Mesenchymal stem cell (in vitro differentiated cells and primary cell): ENCODE data around the gene FTSJ3.
A peak's percentile ranks its signal among the peaks of the same experiment; 100 is the strongest.

ENCODE experiments used
- DNase-seq: peaks from one replicate; pipeline ENCODE4 v3.0.0-alpha.2; 2013
- H2AFZ ChIP-seq: one replicate; pipeline ENCODE4 v1.6.1; 2013; ENCODE audit warnings: low read depth, mild to moderate bottlenecking, control low read depth, inconsistent platforms, low read length, moderate library complexity
- H2AK5ac ChIP-seq: 2 replicates; pipeline ENCODE4 v1.6.1; 2013; ENCODE audit warnings: low read length, moderate library complexity, mild to moderate bottlenecking, inconsistent platforms; ENCODE audit not compliant: severe bottlenecking
- H2BK120ac ChIP-seq: one replicate; pipeline ENCODE4 v1.6.1; 2013; ENCODE audit warnings: low read depth, mild to moderate bottlenecking, inconsistent platforms, low read length, moderate library complexity
- H2BK12ac ChIP-seq, 2 experiments: one replicate each; pipeline ENCODE4 v1.6.1; 2013; ENCODE audit warnings: inconsistent platforms in 2 of 2, low read length in 2 of 2, mild to moderate bottlenecking in 2 of 2, moderate library complexity in 2 of 2, control low read depth in 1 of 2
- H2BK15ac ChIP-seq: one replicate; pipeline ENCODE4 v1.6.1; 2013; ENCODE audit warnings: mild to moderate bottlenecking, low read depth, inconsistent platforms; ENCODE audit not compliant: poor library complexity, severe bottlenecking
- H2BK5ac ChIP-seq: 2 replicates; pipeline ENCODE4 v1.6.1; 2013; ENCODE audit warnings: low read depth, mild to moderate bottlenecking, low read length, control low read depth, inconsistent platforms; ENCODE audit not compliant: poor library complexity, severe bottlenecking
- H3K14ac ChIP-seq, 2 experiments: one replicate each; pipeline ENCODE4 v1.6.1; 2013; ENCODE audit warnings: inconsistent platforms in 2 of 2, low read length in 2 of 2, control low read depth in 1 of 2, mild to moderate bottlenecking in 1 of 2, moderate library complexity in 1 of 2
- H3K18ac ChIP-seq, 2 experiments: one replicate each; pipeline ENCODE4 v1.6.1; 2013; ENCODE audit warnings: inconsistent platforms in 2 of 2, low read length in 2 of 2, control low read depth in 1 of 2, low read depth in 1 of 2, mild to moderate bottlenecking in 1 of 2
- H3K23ac ChIP-seq, 2 experiments: one replicate each; pipeline ENCODE4 v1.6.1; 2013; ENCODE audit warnings: inconsistent platforms in 2 of 2, low read length in 2 of 2, mild to moderate bottlenecking in 2 of 2, moderate library complexity in 2 of 2, control low read depth in 1 of 2
- H3K27ac ChIP-seq: 2 replicates; pipeline ENCODE4 v1.5.1; 2013; ENCODE audit warnings: mild to moderate bottlenecking, moderate library complexity, low read length, control low read depth, inconsistent platforms; ENCODE audit not compliant: poor library complexity, severe bottlenecking
- H3K27me3 ChIP-seq, 2 experiments: 2 replicates each; pipeline versions ENCODE4 v1.6.1 to v1.7.0; 2013; ENCODE audit warnings: low read length in 2 of 2, mild to moderate bottlenecking in 2 of 2, moderate library complexity in 2 of 2, control low read depth in 1 of 2, inconsistent platforms in 1 of 2; ENCODE audit not compliant: control insufficient read depth in 1 of 2, insufficient read depth in 1 of 2
- H3K36me3 ChIP-seq, 2 experiments: 2 replicates each; pipeline versions ENCODE4 v1.6.1 to v1.7.0; 2013; ENCODE audit warnings: low read length in 2 of 2, control low read depth in 1 of 2, inconsistent platforms in 1 of 2, low read depth in 1 of 2, mild to moderate bottlenecking in 1 of 2; ENCODE audit not compliant: insufficient read depth in 2 of 2, control insufficient read depth in 1 of 2
- H3K4ac ChIP-seq, 2 experiments: one replicate each; pipeline ENCODE4 v1.6.1; 2013; ENCODE audit warnings: inconsistent platforms in 2 of 2, low read length in 2 of 2, mild to moderate bottlenecking in 2 of 2, moderate library complexity in 2 of 2, control low read depth in 1 of 2, low read depth in 1 of 2
- H3K4me1 ChIP-seq: 2 replicates; pipeline ENCODE4 v1.6.1; 2013; ENCODE audit warnings: low read depth, low read length, control low read depth; ENCODE audit not compliant: control insufficient read depth, insufficient read depth
- H3K4me2 ChIP-seq: 2 replicates; pipeline ENCODE4 v1.6.1; 2013; ENCODE audit warnings: low read length, mild to moderate bottlenecking, inconsistent platforms; ENCODE audit not compliant: poor library complexity, severe bottlenecking
- H3K4me3 ChIP-seq, 2 experiments: 2 replicates each; pipeline versions ENCODE4 v1.5.1 to v1.7.0; 2013; ENCODE audit warnings: low read length in 2 of 2, mild to moderate bottlenecking in 2 of 2, control low read depth in 1 of 2, low read depth in 1 of 2; ENCODE audit not compliant: insufficient read depth in 1 of 2
- H3K79me1 ChIP-seq: replicated peaks from 2 replicates; pipeline ENCODE4 v1.6.1; 2013; ENCODE audit warnings: mild to moderate bottlenecking, control low read depth, low read length, inconsistent platforms; ENCODE audit not compliant: poor library complexity, severe bottlenecking
- H3K9ac ChIP-seq: 2 replicates; pipeline ENCODE4 v1.7.0; 2013; ENCODE audit warnings: mild to moderate bottlenecking, low read length, moderate library complexity
- H3K9me3 ChIP-seq: 2 replicates; pipeline ENCODE4 v1.7.0; 2013; ENCODE audit warnings: mild to moderate bottlenecking, low read length; ENCODE audit not compliant: control insufficient read depth
- H4K8ac ChIP-seq: one replicate; pipeline ENCODE4 v1.6.1; 2013; ENCODE audit warnings: inconsistent platforms, mild to moderate bottlenecking, low read length, moderate library complexity
- H4K91ac ChIP-seq: one replicate; pipeline ENCODE4 v1.6.1; 2013; ENCODE audit warnings: mild to moderate bottlenecking, low read length, inconsistent platforms
- WGBS: methylation state at CpG from one replicate; pipeline ENCODE4 v1.1.7; 2013; ENCODE audit warnings: mixed read lengths; 5-methylcytosine and 5-hydroxymethylcytosine counted together

Gene FTSJ3

DNA sequence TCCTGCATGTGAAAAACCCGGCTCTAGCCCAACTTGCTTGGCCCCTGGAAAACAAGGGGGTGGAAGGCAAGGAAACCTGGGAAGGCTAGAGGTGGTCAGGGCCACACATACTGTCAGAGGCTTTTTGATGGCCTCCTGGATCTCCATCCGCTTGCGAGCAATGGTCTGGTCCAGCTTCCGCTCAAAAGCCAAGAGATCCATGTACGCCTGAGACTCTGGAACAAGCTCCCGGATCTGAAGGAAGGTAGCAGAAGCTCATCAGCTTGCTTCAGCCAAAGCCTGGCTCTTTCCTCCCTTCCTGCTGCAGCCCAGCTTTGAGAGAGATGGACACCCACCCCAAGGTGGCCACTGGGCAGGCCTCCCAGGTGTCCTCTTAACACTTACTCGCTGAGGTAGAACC is 9.3 kb upstream of the FTSJ3 start:
- Histone ChIP-seq H3K9me3 (no peaks in the 10 kb centered on the region), H3K36me3 (peaks cover 57 to 61% of the 10 kb centered on the region in 2 experiments), H2BK5ac (no peak overlapping the region), H2BK12ac (no peak overlapping the region), H3K27me3 (no peaks in the 10 kb centered on the region), H4K8ac (no peak overlapping the region), H2AK5ac (no peak overlapping the region), H3K14ac (no peak overlapping the region), H2AFZ (no peak overlapping the region), H3K4me2 (no peak overlapping the region), H3K23ac (no peak overlapping the region), H4K91ac (no peak overlapping the region), H3K27ac (no peak overlapping the region), H3K4me1 (peaks cover 34% of the 10 kb centered on the region), H3K9ac (no peak overlapping the region), H3K18ac (no peak overlapping the region), H3K79me1 (peaks cover 44% of the 10 kb centered on the region), H3K4ac (no peak overlapping the region), H2BK15ac (no peak overlapping the region), H2BK120ac (no peak overlapping the region), H3K4me3 (no peak overlapping the region)
- 93% methylated on average over 7 of the region's 7 CpGs for WGBS
- DNase-seq, result no peak

DNA sequence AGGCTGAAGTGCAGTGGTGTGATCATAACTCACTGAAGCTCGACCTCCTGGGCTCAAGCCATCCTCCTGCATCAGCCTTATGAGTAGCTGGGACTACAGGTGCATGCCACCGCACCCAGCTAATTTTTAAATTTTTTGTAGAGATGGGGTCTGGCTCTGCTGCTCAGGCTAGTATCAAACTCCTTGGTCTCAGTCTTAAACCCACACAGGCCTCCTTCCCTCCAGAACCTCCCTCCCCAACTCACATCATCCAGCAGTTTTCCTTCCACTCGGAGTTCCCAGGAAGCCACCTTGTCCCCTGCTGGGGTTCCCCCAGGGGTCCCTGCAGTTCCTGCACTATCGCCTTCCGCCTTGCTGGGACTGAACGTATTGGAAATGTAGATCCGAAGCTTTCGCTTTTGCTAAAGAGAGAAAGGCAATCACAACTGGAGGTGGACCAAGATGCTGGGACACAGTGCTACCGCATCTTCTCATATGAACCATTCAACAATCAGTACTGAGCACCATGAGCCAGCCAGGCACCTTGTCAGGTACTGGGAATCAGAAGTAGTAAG is 7.8 kb upstream of the FTSJ3 start:
- no peak overlapping the region for H2BK5ac ChIP-seq
- no peak overlapping the region for H3K9ac ChIP-seq
- H3K36me3 ChIP-seq, result peaks cover 72 to 77% of the 10 kb centered on the region in 2 experiments
- no peaks in the 10 kb centered on the region for H3K27me3 ChIP-seq
- no peak overlapping the region for H2AFZ ChIP-seq
- peaks cover 56% of the 10 kb centered on the region for H3K79me1 ChIP-seq
- H3K4me2 ChIP-seq, result no peak overlapping the region
- peaks cover 22% of the 10 kb centered on the region for H3K4me1 ChIP-seq
- no peak overlapping the region for H4K91ac ChIP-seq
- H2AK5ac ChIP-seq, result no peak overlapping the region
- no peak overlapping the region for H3K18ac ChIP-seq
- WGBS, result 91% methylated on average over 9 of the region's 9 CpGs
- no peak overlapping the region for H2BK12ac ChIP-seq
- H2BK15ac ChIP-seq, result no peak overlapping the region
- no peak overlapping the region for H3K23ac ChIP-seq
- H3K9me3 ChIP-seq, result no peaks in the 10 kb centered on the region
- DNase-seq, result no peak
- no peak overlapping the region for H2BK120ac ChIP-seq
- H3K27ac ChIP-seq, result no peak overlapping the region
- H3K4ac ChIP-seq, result no peak overlapping the region
- no peak overlapping the region for H3K4me3 ChIP-seq
- H4K8ac ChIP-seq, result no peak overlapping the region
- no peak overlapping the region for H3K14ac ChIP-seq

DNA sequence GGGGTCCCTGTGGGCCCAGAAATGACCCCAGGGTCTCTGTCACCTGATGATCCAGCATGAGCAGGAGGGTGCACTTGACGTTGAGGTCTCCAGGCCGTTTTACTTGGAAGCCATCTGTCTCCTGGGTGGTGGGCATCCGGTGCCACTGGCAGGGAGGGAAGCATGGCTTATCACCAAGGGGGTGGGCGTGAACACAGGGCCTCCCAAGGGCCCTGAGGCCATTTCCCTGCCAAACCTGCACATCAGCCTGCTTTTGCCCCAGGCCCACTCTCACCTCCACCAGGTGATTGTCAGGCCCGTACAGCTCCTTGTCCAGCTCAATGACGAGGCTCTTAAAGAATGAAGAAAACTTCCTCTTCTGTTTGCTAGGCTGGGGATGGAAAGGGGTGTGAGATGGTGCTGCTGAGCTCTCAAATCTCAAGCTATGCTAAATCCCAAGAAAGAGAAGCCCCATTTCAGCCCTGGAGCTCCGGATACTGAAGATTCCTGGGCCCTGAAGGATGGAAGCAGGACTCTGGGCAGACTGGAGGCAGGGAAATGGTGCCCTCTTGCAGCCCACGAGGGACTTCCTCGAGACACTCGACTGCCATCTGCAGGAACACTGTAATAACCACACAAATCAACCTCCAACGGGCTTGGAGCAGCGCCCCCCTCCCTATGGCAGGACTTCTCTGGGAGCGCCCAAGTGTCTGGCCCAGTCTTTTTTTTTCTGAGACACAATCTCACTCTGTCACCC is 7.1 kb upstream of the FTSJ3 start:
- peak overlapping the region; percentile 27 for H3K9ac ChIP-seq
- H3K36me3 ChIP-seq, result peaks cover 79 to 84% of the 10 kb centered on the region in 2 experiments
- no peaks in the 10 kb centered on the region for H3K9me3 ChIP-seq
- H4K91ac ChIP-seq, result no peak overlapping the region
- peak; percentile 89 for DNase-seq
- peaks cover 22% of the 10 kb centered on the region for H3K4me1 ChIP-seq
- peak overlapping the region; percentile 8 for H4K8ac ChIP-seq
- no peaks in the 10 kb centered on the region for H3K27me3 ChIP-seq
- H2AFZ ChIP-seq, result no peak overlapping the region
- no peak overlapping the region for H3K27ac ChIP-seq
- no peak overlapping the region for H3K4me3 ChIP-seq
- H2BK12ac ChIP-seq, result no peak overlapping the region
- no peak overlapping the region for H3K14ac ChIP-seq
- H3K18ac ChIP-seq, result no peak overlapping the region
- 45% methylated on average over 11 of the region's 13 CpGs for WGBS
- no peak overlapping the region for H2BK5ac ChIP-seq
- no peak overlapping the region for H2AK5ac ChIP-seq
- no peak overlapping the region for H3K4me2 ChIP-seq
- no peak overlapping the region for H3K4ac ChIP-seq
- H2BK120ac ChIP-seq, result no peak overlapping the region
- H3K79me1 ChIP-seq, result peaks cover 62% of the 10 kb centered on the region
- no peak overlapping the region for H3K23ac ChIP-seq
- H2BK15ac ChIP-seq, result no peak overlapping the region

DNA sequence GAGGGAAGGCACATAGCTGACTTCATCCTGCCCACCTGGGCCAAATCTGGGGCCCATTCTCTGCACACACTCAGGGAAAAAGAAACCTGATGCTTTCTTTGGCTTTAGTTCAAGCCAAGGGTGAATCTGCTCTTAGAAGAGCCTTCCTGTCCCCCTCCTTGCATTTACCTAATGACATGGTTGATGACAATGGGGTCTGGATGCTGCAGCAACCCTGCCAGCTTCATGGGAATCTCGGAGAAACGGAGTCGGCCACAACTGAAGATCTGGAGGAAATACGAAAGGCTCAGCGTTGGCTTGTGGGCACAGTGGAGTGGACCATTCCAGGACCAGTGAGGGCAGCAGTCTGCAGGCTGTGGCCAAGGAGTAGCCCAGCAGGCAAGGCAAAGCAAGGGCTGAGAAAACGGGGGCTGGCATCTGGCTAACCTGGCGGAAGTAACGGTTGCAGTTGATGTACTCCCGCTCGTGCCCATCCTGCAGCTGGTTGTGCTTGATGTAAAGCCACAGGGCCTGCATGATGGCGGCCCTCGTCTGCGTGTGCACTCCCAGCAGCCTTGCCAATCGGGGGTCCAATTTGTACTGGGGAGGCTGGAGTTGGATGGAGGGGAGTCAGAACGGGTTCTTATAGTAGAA is 6.4 kb upstream of the FTSJ3 start:
- no peak overlapping the region for H3K14ac ChIP-seq
- no peak overlapping the region for H4K8ac ChIP-seq
- H3K79me1 ChIP-seq, result peaks cover 59% of the 10 kb centered on the region
- no peaks in the 10 kb centered on the region for H3K9me3 ChIP-seq
- no peak overlapping the region for H2BK120ac ChIP-seq
- no peak for DNase-seq
- WGBS, result 97% methylated on average over 15 of the region's 15 CpGs
- no peak overlapping the region for H3K18ac ChIP-seq
- H3K36me3 ChIP-seq, result peaks cover 86 to 89% of the 10 kb centered on the region in 2 experiments
- no peak overlapping the region for H3K27ac ChIP-seq
- no peak overlapping the region for H2AK5ac ChIP-seq
- H2BK5ac ChIP-seq, result no peak overlapping the region
- H3K23ac ChIP-seq, result no peak overlapping the region
- H3K9ac ChIP-seq, result no peak overlapping the region
- H2AFZ ChIP-seq, result no peak overlapping the region
- no peak overlapping the region for H3K4me3 ChIP-seq
- no peak overlapping the region for H2BK15ac ChIP-seq
- H3K4me1 ChIP-seq, result peaks cover 20% of the 10 kb centered on the region
- no peak overlapping the region for H3K4me2 ChIP-seq
- H3K27me3 ChIP-seq, result no peaks in the 10 kb centered on the region
- H2BK12ac ChIP-seq, result no peak overlapping the region
- no peak overlapping the region for H3K4ac ChIP-seq
- no peak overlapping the region for H4K91ac ChIP-seq
